ENCODE data around the gene PHETA1.

DNA sequence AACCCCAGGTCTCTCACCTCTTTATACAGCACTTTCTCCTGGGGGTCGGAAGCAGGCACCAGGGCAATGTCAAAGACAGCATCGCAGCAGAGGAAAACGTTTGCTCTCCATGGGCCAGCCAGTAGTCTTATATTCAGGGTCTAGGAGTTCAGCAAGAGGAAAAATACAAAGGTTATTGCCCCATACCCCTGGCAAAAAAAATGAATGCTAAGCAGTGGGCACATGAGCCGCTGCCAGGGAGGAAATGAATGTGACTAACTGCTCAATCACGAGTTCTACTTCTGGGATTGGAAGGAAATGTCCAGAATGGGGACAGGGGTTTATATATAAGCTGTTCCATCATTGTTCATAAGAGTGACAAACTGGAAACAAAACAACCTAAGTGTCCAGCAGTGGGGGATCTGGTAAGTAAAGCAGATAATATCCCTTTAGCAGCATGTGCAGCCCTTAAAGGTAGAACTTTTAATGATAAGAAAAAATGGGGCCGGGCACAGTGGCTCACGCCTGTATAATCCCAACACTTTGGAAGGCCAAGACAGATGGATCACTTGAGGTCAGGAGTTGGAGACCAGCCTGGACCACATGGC lies 53.8 kb downstream of the PHETA1 start:
- TF ChIP-seq CTCF (IDR thresholded peaks at IDR 0.05) (no peak), POLR2A (IDR thresholded peaks at IDR 0.05) (no peak)
